Measurements from ENCODE around the gene PSME3IP1. TPM values are rescaled to one million over a fixed set of nuclear protein-coding genes. Genes with fewer than 3 reads are reported as not detected.

The PSME3IP1 gene
- total and polyA plus RNA-seq, 9 donors = 38.0 to 147 (median 59.3) TPM

GRCh38 chr16:57144027-57144426 is 41.8 kb downstream of the PSME3IP1 start:
- H3K4me3 ChIP-seq = no peak overlapping the region
- DNase-seq = peak in 1 of 5 donors; percentile 10
- intact Hi-C loops (cut with DNase I) = loop anchor here in 1 of 4 donors (10.0 kb wide), 1 partner anchor 59 kb away; no protein-coding TSS in a partner anchor
- TF ChIP-seq EP300 (IDR thresholded peaks at IDR 0.05) (no peak), POLR2A (IDR thresholded peaks at IDR 0.05) (no peak), CTCF (IDR thresholded peaks at IDR 0.05) (no peak)
- no peak overlapping the region for H3K27ac ChIP-seq
- H3K4me1 ChIP-seq (ENCODE audit: insufficient read depth) = peaks cover 3% of the 10 kb centered on the region
- H3K36me3 ChIP-seq = no peaks in the 10 kb centered on the region
- no peaks in the 10 kb centered on the region for H3K9me3 ChIP-seq
- H3K27me3 ChIP-seq = no peaks in the 10 kb centered on the region
- WGBS, 3 donors = 92 to 100% (median 94%) methylated on average over 2 of the region's 2 CpGs

- no peak overlapping the region for H3K4me3 ChIP-seq
- H3K27me3 ChIP-seq = no peaks in the 10 kb centered on the region
- intact Hi-C loops (cut with DNase I) = loop anchor here in 1 of 4 donors (10.0 kb wide), 1 partner anchor 59 kb away; no protein-coding TSS in a partner anchor
- peak in 1 of 5 donors; percentile 28 for DNase-seq
- H3K9me3 ChIP-seq = no peaks in the 10 kb centered on the region
- TF ChIP-seq EP300 (IDR thresholded peaks at IDR 0.05) (no peak), CTCF (IDR thresholded peaks at IDR 0.05) (no peak), POLR2A (IDR thresholded peaks at IDR 0.05) (no peak)
- no peak overlapping the region for H3K27ac ChIP-seq
- H3K36me3 ChIP-seq = no peaks in the 10 kb centered on the region
- whole genome bisulfite sequencing, 3 donors = 85 to 91% (median 91%) methylated on average over 14 of the region's 14 CpGs
- H3K4me1 ChIP-seq (ENCODE audit: insufficient read depth) = peaks cover 3% of the 10 kb centered on the region
These were observed 42.5 kb downstream of the PSME3IP1 start for GRCh38 chr16:57143149-57143921.

GRCh38 chr16:57141822-57142631 is 43.8 kb downstream of the PSME3IP1 start:
- intact Hi-C loops (cut with DNase I) = loop anchor here in 1 of 4 donors (10.0 kb wide), 1 partner anchor 57 kb away; no protein-coding TSS in a partner anchor
- Histone ChIP-seq H3K36me3 (no peaks in the 10 kb centered on the region), H3K9me3 (no peaks in the 10 kb centered on the region), H3K27me3 (no peaks in the 10 kb centered on the region), H3K27ac (no peak overlapping the region), H3K4me3 (no peak overlapping the region), H3K4me1 (ENCODE audit: insufficient read depth) (no peaks in the 10 kb centered on the region)
- DNase-seq = peak in 2 of 5 donors; percentile 5 to 8
- 84 to 88% (median 86%) methylated on average over 16 of the region's 16 CpGs for WGBS, 3 donors
- no peak for TF ChIP-seq CTCF (IDR thresholded peaks at IDR 0.05)
- TF ChIP-seq POLR2A (IDR thresholded peaks at IDR 0.05) = no peak
- no peak for TF ChIP-seq EP300 (IDR thresholded peaks at IDR 0.05)

- intact Hi-C loops (cut with DNase I) = loop anchor here in 1 of 4 donors (10.0 kb wide), 1 partner anchor 56 kb away; no protein-coding TSS in a partner anchor
- Histone ChIP-seq H3K4me3 (no peak overlapping the region), H3K9me3 (no peaks in the 10 kb centered on the region), H3K36me3 (no peaks in the 10 kb centered on the region), H3K27me3 (no peaks in the 10 kb centered on the region), H3K4me1 (ENCODE audit: insufficient read depth) (no peaks in the 10 kb centered on the region), H3K27ac (no peak overlapping the region)
- 93 to 94% (median 93%) methylated on average over 7 of the region's 7 CpGs for WGBS, 3 donors
- TF ChIP-seq POLR2A (IDR thresholded peaks at IDR 0.05) (no peak), CTCF (IDR thresholded peaks at IDR 0.05) (no peak), EP300 (IDR thresholded peaks at IDR 0.05) (no peak)
- peak in 2 of 5 donors; percentile 5 to 19 for DNase-seq
These were observed 44.7 kb downstream of the PSME3IP1 start for GRCh38 chr16:57140931-57141668.
